ENCODE data around the gene SLC25A26. TPM values are rescaled to one million over a fixed set of nuclear protein-coding genes. Genes with fewer than 3 reads are reported as not detected.

SLC25A26 gene
- total and polyA plus RNA-seq, 2 of the 13 experiments (the other 11 are each of a cell fraction or from before 2014, with no cell fraction given), result 23.1 to 32.7 TPM

DNA sequence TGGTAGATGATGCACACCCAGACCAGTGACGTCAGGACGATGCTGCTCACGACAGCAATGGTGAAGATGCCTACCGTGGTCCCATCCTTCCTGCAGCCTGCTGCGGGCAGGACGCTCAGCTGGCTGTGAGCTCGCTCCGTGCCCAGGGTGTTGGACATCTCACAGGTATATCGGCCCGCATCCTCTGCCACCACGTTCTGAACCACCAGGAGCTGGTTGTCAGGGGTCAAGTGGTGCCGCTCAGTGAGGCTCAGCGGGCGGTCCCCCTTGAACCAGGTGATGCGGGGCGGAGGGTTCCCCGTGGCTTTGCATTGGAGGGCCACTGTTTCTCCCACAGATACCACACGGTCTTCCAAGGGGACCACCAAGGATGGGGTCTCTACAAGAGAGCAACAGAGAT is 162.2 kb downstream of the SLC25A26 start:
- H3K27ac ChIP-seq (ENCODE audit: extremely low read length, insufficient read depth, low read length), result no peak overlapping the region
- POLR2A ChIA-PET, result no interaction called here
- H3K36me3 ChIP-seq (replicated peaks in 1 of 2; ENCODE audit: control insufficient read depth in 1 of 2, insufficient read depth in 2 of 2, low read length in 2 of 2), result peaks cover 48 to 90% of the 10 kb centered on the region in 2 experiments
- no peaks in the 10 kb centered on the region for H4K20me1 ChIP-seq (ENCODE audit: insufficient read depth, low read length)
- no peak overlapping the region for H3K4me3 ChIP-seq (replicated peaks in 1 of 3; ENCODE audit: insufficient read depth in 1 of 3, low read depth in 2 of 3, low read length in 3 of 3)
- no peaks in the 10 kb centered on the region for H3K27me3 ChIP-seq (ENCODE audit: control insufficient read depth in 1 of 2, insufficient read depth in 2 of 2, low read length in 2 of 2)
- no peaks in the 10 kb centered on the region for H3K79me2 ChIP-seq (ENCODE audit: insufficient read depth, low read length)
- H3K4me1 ChIP-seq (ENCODE audit: insufficient read depth, low read length), result no peaks in the 10 kb centered on the region
- no peak for TF ChIP-seq SOX13 (IDR thresholded peaks at IDR 0.05)
- no peak for TF ChIP-seq SOX13 (CRISPR knock-in tag; conservative IDR thresholded peaks at IDR 0.05 in 1 of 2, IDR thresholded peaks at IDR 0.05 in 1 of 2)
- TF ChIP-seq AGO2 (optimal IDR thresholded peaks at IDR 0.05; ENCODE audit: low read depth, low read length), result peak; percentile 34
- in situ Hi-C loops (cut with HindIII; ENCODE audit: extremely low pct_ligation_motif_present, low pct_unique_long_range_greater_than_20kb) (loop anchor here (10.0 kb wide), 1 partner anchor 108 kb away; no protein-coding TSS in a partner anchor), intact Hi-C loops (cut with micrococcal nuclease; ENCODE audit: unreplicated experiment) (no loop called here)
- CTCF ChIA-PET (ENCODE audit: low intra/inter-chr PET ratio, low total read pairs), result no interaction called here
- H3K9me3 ChIP-seq (ENCODE audit: low read length), result no peaks in the 10 kb centered on the region
- no peak overlapping the region for H2AFZ ChIP-seq (ENCODE audit: low read length)
- ATAC-seq (no peak), DNase-seq (ENCODE audit: low spot score) (no peak), FAIRE-seq (no peak)
- BruUV-seq (replicated peaks), result no TSS peak
- no peak overlapping the region for H3K9ac ChIP-seq (ENCODE audit: insufficient read depth, low read depth, low read length)
- no peak overlapping the region for H3K4me2 ChIP-seq (ENCODE audit: low read depth, low read length)
- WGBS (ENCODE audit: low lambda C conversion rate), result 98% methylated on average over 16 of the region's 18 CpGs

DNA sequence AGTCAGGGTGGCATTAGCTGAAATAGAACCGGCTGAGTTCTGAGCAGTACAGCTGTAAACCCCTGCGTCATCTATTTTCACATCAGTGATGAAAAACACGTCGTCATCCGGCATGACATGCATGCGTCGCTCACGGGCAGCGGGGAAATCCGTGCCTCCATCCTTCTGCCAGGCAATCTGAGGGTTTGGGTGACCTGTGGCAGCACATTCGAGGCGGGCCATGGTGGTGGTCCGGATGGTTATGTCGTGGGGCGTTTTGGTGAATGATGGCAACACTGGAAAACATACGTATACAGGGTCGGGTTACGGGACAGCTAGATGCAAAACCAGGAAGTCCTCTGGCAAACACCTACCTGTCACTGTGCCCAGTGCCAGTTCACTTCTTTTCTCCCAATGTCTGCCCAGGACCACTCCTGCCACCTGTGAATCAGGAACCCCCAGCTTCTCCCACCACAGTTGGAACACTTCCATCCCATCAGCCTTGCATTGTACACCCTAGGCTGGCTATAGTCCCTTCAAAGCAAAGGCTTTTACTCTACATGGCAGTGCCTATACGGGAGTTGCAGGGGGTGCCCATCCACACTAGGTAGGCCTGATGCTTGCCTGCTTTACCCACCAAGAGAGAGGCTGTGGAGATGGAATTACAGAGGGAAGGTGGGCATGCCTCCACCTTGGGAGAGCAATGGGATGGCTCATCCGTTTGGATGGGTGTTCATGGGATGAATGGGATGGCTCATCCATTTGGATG is 163.4 kb downstream of the SLC25A26 start:
- Histone ChIP-seq H3K4me2 (ENCODE audit: low read depth, low read length) (no peak overlapping the region), H3K27ac (ENCODE audit: extremely low read length, insufficient read depth, low read length) (no peak overlapping the region), H3K27me3 (ENCODE audit: control insufficient read depth in 1 of 2, insufficient read depth in 2 of 2, low read length in 2 of 2) (no peaks in the 10 kb centered on the region), H3K9me3 (ENCODE audit: low read length) (no peaks in the 10 kb centered on the region), H4K20me1 (ENCODE audit: insufficient read depth, low read length) (no peaks in the 10 kb centered on the region), H3K4me3 (replicated peaks in 1 of 3; ENCODE audit: insufficient read depth in 1 of 3, low read depth in 2 of 3, low read length in 3 of 3) (no peak overlapping the region), H2AFZ (ENCODE audit: low read length) (no peak overlapping the region), H3K79me2 (ENCODE audit: insufficient read depth, low read length) (no peaks in the 10 kb centered on the region), H3K4me1 (ENCODE audit: insufficient read depth, low read length) (no peaks in the 10 kb centered on the region), H3K9ac (ENCODE audit: insufficient read depth, low read depth, low read length) (no peak overlapping the region), H3K36me3 (replicated peaks in 1 of 2; ENCODE audit: control insufficient read depth in 1 of 2, insufficient read depth in 2 of 2, low read length in 2 of 2) (peaks cover 43 to 80% of the 10 kb centered on the region in 2 experiments)
- ATAC-seq (no peak), FAIRE-seq (no peak), DNase-seq (ENCODE audit: low spot score) (no peak)
- BruUV-seq (replicated peaks), result no TSS peak
- in situ Hi-C loops (cut with HindIII; ENCODE audit: extremely low pct_ligation_motif_present, low pct_unique_long_range_greater_than_20kb), result loop anchor here (10.0 kb wide), 1 partner anchor 109 kb away; no protein-coding TSS in a partner anchor
- 98% methylated on average over 18 of the region's 20 CpGs for WGBS (ENCODE audit: low lambda C conversion rate)
- TF ChIP-seq ZNF121 (CRISPR knock-in tag; IDR thresholded peaks at IDR 0.05), result no peak
- TF ChIP-seq RBM22 (optimal IDR thresholded peaks at IDR 0.05; ENCODE audit: low read length), result peak; percentile 58
- peak; percentile 37 for TF ChIP-seq AGO2 (optimal IDR thresholded peaks at IDR 0.05; ENCODE audit: low read depth, low read length)
- intact Hi-C loops (cut with micrococcal nuclease; ENCODE audit: unreplicated experiment), result no loop called here
- ChIA-PET POLR2A (no interaction called here), CTCF (ENCODE audit: low intra/inter-chr PET ratio, low total read pairs) (no interaction called here)
